Stimulated activated CD8-positive, alpha-beta memory T cell treated with anti-CD3 and anti-CD28 coated beads, Interleukin-4, amount 100 ng/mL, for 1 hour (primary cell): ENCODE data around the gene PIK3C2G.

Source experiments
- DNase-seq, 2 donors: peaks; one replicate each; pipeline ENCODE4 v3.0.0-alpha.2; 2020; ENCODE audit warnings: low read depth in 2 of 2, low spot score in 1 of 2

Gene PIK3C2G

DNA sequence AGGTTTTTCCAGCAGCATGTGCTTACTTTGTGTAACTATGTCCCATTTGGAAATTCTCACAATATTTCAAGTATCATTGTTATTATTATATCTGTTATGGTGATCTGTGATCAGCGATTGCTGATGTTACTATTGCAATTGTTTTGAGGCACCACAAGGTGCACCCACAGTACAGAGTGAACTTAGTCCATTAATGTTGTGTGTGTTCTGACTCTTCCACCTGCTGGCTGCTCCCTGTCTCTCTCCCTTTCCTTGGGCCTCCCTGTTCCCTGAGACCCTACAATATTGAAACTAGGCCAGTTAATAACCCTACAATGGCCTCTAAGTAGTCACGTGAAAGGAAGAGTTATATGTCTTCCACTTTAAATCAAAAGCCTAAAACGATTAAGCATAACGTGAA is 153.9 kb downstream of the PIK3C2G start:
- DNase-seq: no peak

GRCh38 chr12:18416412-18416811 is 155.1 kb downstream of the PIK3C2G start:
- no peak for DNase-seq

- DNase-seq: no peak
These were observed 158.0 kb downstream of the PIK3C2G start for GRCh38 chr12:18419311-18419710.

- DNase-seq: no peak
These were observed 160.5 kb downstream of the PIK3C2G start for GRCh38 chr12:18421867-18422266.

DNA sequence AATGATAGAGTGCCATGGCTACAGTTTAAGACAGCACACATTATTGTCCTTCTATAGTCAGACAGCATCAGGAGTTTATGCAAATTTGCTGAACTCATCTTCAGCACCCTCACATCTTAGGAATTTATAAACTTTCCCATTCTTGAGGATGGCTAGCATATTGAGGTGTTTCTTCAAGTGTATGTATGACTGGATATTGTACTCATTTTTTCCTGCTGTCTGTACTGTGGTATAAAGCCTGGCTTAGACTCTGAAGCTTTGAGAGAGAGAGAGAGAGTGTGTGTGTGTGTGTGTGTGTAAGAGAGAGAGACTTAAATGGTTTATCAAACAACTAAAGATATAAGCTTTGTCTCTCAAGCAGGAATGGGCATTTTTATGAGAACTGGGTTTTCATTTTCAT is 161.6 kb downstream of the PIK3C2G start:
- no peak for DNase-seq

DNA sequence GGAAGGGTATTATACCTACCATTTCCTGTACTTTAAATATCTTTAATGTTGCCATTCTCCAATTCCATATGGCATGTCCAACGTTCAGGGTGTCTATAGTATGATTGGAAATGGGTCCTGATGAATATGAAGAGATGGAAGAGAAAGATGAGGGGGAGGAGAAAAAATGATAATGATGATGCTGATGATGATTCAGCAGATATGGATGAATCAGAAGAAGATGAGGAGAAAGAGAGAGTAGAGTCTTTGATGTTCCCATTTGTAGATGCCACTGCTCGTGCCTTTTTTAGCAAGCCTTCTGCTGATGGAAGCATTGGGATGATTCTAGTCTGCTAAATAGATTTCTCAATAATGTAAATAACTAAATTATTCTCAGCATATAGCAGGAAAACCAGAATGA is 163.5 kb downstream of the PIK3C2G start:
- DNase-seq: no peak

GRCh38 chr12:18427520-18427919 is 166.2 kb downstream of the PIK3C2G start:
- DNase-seq: no peak

DNA sequence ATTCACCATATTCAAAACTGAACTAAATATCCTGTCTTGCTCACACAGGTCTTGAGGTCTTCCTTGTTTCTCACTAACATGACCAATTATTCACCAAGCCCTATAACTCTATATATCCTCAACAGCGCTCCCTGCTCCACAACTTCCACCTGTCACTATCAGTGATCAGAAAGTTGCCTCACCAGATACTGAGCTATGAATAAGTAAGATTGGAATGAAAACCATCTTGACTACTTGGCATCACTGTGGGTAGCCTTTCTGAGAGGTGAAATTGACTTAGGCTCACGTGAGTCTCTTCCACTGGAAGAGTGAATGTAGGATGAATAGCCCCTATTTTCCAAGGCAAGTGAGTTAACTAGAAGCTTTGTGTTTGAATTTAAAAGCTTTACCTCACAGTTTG is 167.1 kb downstream of the PIK3C2G start:
- DNase-seq: no peak

DNA sequence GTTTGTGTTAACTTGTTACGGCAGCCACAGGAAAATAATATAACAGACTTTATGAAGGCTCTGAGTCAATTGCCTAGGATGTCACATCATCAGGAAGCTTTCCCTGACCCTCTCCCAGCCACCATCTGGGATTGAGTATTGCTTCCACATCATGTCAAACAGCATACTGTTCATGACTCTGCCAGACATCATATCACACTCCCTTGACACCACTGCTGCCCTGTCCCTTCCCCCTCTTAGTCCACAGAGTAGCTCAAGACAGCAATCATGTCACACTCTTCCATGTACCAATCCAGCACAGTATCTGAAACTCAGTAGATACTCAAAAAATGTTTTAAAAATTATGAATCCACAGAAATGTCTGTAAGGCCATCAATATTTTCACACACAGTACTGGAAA is 168.0 kb downstream of the PIK3C2G start:
- no peak for DNase-seq

- no peak for DNase-seq
These were observed 169.2 kb downstream of the PIK3C2G start for GRCh38 chr12:18430425-18431048.

- no peak for DNase-seq
These were observed 170.5 kb downstream of the PIK3C2G start for GRCh38 chr12:18431771-18432170.

DNA sequence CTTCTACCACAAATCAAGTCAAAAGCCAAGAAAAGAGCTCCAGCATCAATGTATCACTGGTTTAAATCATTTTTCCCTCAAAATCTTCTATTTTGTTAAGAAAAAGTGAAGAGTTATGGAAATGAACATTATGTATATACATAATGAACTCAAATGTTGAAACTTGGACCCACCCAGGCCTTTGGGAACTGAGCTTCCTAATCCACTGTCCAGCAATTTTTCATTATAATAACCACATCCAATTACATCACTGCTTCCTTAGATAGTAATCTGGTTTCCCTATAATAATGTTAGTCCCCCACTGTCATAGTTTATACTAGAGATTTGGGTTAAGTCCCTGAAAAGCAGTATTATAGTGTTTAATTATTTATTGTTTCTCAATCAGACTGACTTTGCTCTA is 170.9 kb downstream of the PIK3C2G start:
- DNase-seq: no peak

DNA sequence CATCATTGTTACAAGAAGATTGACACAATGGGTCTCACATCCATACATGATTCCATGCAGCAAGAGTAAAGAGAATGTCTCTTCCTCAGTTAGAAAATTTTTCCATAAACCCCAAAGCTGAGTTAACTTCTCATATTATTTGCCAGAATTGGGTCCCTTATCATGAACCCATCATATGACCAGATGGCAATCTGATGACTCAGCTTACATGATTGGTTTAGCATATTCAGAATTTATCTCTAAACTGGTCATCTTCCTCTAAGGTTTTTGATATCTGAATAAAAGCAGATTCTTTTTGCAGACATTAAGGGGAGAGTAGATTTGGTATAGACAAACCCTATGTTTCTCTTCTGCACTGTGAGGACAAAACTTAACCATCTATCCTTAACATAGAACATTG is 174.9 kb downstream of the PIK3C2G start:
- DNase-seq: no peak

DNA sequence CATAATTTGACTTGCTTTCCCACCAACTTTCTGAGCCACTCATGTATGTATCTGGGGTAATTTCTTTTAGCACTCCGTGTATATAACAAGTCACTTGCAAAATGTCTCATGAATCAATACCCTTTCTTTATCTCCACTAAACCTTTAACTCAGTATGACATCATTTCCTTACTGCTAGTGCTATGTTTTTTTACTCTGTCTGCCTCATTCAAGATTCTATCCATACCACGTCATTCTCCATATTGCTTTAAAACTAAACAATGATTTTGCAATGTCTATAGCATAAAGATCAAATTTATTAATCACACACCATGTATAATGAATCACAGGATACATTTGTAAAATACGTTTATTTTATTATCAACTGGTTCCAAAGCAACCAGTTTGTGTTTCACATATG is 178.2 kb downstream of the PIK3C2G start:
- no peak for DNase-seq

DNA sequence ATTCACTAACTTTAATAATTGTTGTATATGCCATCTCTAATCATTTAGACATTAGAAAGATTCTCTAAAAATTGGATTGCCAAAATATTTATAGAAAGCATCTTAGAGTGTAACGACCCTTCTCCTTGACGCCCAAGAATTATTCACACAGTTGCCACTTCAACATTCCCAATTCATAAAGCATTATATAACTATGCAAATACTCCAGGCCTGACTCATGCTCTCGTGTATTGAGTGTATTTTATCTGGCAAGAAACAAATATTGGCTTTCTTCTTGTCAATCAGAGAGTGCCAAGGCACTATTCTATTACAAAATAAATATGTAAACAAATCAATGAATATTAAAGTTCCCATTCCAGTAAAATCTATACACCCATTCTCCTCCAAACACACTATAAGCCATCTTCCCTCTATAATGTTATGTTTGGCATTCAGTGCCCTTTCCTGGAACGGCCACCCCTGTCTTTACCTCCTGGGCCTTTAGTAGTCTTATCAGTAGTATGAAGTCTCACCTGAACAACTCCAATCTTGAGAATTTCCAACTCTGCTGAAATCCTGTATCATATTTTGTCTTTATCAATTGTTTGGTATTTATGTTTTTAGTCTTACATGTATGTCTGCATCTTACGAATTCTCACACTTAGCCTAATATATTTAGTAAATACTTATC is 182.6 kb downstream of the PIK3C2G start:
- no peak for DNase-seq

DNA sequence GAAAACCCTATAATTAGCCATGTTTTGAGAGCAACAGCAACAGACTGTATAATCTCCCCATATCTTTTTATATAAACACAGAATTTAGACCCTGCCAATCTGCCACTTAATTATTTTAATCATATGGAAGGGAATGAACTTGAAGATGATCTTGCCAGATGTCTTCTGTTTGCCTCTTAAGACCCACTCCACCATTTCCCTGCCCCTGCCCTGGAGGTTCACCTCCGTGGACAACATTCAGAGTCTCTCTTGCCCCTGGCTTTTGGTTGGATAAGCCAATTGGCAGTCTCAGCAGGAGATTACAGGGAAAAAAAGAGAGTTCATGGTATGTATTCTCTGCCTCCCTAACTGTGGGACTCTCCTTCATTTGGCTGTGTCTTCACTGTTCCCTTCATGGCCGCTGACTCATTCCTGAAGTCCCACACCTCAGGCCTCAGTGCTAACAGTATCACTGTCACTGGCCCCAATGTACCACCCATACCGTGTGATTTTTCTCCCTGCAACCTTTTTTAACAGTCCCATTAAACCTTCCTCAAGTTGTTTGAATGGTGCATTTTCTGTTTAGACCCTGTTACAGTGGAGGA is 184.8 kb downstream of the PIK3C2G start:
- DNase-seq: no peak

- no peak for DNase-seq
These were observed 193.0 kb downstream of the PIK3C2G start for GRCh38 chr12:18454330-18454729.

DNA sequence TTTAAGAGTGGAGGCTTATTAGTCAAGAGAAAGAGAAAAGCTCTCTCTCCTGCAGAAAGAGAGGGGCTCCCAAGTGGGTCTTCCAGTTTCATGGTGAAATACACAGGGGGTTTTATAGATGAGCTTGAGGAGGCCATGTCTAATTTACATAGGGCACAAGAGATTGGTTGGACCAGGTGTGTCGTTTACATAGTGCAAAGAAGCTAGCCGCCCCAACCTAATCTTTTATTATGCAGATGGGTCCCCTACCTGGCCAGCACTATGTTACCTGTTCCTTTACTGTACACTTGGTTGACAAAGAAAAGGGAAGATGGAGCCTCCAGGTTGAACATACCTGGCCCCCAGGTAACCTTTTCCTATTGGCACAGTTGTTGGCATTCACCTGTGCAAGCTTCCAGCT is 195.0 kb downstream of the PIK3C2G start:
- DNase-seq: no peak

DNA sequence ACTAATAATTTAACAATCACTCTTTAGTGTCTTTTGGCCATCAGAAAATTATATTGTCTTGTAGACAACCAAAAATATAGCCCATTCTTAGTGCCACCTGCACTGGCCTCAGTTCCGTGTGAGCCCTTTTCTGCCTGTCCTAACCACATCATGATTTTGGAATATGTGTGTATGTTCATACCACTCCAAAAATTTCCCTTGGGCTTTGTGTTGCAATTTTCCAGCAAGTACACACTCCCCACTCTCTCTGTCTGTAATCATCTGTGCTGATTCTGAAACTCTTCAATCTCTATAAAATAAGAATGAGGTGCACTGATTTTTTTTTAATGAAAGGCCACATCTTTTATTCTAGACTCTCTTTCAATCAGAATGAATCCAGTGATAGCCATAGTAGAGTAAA is 196.0 kb downstream of the PIK3C2G start:
- DNase-seq: no peak

DNA sequence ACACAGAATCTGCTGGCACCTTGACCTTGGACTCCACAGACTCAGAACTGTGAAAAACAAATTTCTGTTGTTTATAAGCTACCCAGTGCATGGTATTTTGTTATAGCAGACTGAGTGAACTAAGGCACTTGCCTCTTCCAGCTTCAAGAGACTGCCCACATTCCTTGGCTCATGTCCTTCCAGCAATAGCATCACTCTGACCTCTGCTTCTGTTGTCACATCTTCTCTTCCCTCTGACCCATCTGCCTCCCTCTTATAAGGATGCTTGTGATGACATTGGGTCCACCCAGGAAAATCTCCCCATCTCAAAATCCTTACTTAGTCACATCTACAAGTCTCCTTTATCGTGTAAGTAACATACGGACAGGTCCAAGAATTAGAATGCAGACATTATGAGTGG is 200.4 kb downstream of the PIK3C2G start:
- no peak for DNase-seq

DNA sequence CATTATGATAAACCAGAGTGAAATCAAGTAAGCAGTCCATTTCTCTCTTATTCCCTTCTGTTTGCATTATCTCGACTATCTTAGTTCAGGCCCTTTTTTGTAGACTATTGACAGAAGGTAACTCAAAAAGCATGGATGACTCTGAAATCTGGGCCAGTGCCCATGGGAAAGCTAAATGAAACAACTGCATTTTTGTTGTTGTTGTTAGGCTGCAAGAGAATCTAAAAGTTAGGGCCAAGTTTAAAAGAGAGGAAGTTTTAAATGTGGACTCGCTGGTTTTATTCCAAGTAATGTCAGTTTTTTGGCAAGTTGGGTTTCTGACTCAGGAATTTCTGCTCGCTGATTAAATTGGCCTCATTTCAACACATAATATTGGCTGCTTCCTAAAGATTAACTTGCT is 201.1 kb downstream of the PIK3C2G start:
- no peak for DNase-seq

GRCh38 chr12:18467620-18468245 is 206.4 kb downstream of the PIK3C2G start:
- no peak for DNase-seq
